ENCODE results near the gene FGF18.

The FGF18 gene

DNA sequence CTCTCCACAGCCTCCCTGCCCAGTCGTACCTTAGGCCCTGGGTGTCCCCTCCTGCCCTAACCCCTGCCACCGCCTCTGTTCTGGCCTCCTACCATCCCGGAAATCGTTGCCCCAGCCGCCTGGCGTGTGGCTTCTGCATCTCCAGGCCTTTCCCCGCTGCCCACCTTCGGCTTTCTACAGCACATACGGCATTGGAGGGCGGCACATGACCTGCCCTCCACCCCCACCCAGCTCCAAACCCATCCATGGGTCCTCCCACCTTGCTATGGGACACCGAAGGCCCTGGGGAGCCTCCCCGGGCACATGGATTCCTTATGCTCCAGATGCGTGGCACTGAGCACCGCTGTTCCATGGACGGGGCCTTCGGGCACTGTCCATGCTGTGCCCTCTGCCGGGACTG, 32.0 kb downstream of the FGF18 start:
- no peak overlapping the region for H3K27ac ChIP-seq
- no peak for TF ChIP-seq CTCF (conservative IDR thresholded peaks at IDR 0.05)

GRCh38 chr5:171453056-171453725, 33.7 kb downstream of the FGF18 start:
- no peak overlapping the region for H3K27ac ChIP-seq
- no peak for TF ChIP-seq CTCF (conservative IDR thresholded peaks at IDR 0.05)

- no peak for TF ChIP-seq CTCF (conservative IDR thresholded peaks at IDR 0.05)
- no peak overlapping the region for H3K27ac ChIP-seq
Measured at GRCh38 chr5:171453988-171454387, 34.5 kb downstream of the FGF18 start.

- H3K27ac ChIP-seq: no peak overlapping the region
- no peak for TF ChIP-seq CTCF (conservative IDR thresholded peaks at IDR 0.05)
Measured at GRCh38 chr5:171454549-171454948, 35.1 kb downstream of the FGF18 start.

DNA sequence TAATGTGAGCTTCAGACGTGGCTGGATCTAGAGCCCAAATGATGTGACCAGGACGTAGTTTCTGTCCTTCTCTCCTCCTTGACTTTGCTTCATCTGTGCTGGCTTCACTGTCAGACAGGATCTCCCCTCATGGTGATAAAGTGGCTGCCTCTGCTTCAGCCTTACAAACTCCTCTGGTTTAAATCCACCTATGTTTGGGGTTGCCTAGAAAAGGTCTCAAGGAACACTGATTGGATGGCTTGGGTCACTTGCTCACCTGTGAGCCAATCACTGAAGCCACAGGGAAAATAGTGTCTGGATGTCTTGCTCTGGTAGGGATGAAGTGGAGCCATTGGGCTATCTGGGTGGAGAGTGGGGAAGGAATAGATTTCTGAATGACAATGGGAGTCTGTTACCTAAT, 36.1 kb downstream of the FGF18 start:
- TF ChIP-seq CTCF (conservative IDR thresholded peaks at IDR 0.05): no peak
- no peak overlapping the region for H3K27ac ChIP-seq

DNA sequence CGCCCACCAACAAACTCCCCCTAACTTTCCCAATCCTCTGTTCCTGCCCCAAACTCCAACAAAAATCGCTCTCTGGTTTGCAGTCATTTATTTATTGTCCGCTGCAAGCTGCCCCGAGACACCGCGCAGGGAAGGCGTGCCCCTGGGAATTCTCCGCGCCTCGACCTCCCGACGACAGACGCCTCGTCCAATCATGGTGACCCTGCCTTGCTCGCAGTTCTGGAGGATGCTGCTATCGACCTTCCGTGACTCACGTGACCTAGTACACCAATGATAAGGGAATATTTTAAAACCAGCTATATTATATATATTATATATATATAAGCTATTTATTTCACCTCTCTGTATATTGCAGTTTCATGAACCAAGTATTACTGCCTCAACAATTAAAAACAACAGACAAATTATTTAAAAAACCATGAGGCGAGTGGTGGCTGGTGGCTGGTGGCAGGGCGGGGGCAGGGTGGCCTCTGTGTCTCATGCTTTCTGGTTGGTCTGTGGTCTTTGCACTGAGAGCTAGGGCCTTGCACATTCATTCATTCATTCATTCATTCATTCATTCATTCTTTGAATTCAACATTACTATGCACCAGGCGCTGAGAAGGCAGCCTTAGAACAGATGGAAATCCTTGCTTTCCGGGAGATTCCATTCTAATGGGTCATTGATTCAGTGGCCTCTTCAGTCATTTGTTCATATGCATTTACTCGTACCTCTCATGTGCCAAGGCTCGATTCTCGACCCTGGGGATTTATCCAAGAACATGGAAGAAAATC, 37.9 kb downstream of the FGF18 start:
- H3K27ac ChIP-seq: no peak overlapping the region
- no peak for TF ChIP-seq CTCF (conservative IDR thresholded peaks at IDR 0.05)

DNA sequence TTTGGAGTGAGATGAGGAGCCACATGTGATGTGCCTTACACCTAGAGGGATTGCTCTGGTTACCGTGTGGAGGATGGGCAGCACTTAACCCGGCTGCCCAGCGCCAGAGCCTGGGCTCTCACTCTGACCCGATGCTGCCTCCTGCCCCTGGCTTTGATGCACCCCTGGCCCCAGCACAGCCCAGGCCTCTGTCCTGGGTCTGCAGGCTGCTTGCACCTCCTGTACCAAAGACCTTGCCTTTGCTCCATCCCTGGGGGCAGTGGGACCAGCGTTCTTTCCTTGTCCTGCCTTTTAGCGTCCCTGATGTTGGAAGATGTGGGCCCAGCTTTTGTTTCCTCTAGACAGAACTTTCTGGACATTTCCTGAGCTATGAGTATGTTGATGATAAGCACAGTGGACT, 40.4 kb downstream of the FGF18 start:
- H3K27ac ChIP-seq: no peak overlapping the region
- TF ChIP-seq CTCF (conservative IDR thresholded peaks at IDR 0.05): no peak

Measured in VCaP (cell line).